HepG2 (cell line): ENCODE results near the gene HK3. TPM values are rescaled to one million over a fixed set of nuclear protein-coding genes. Genes with fewer than 3 reads are reported as not detected.

ENCODE experiments used
- ATAC-seq: fragments of 200-7000 bp; cut with Tn5 transposase; 3 replicates; pipeline ENCODE4 v1.9.1; 2020; ENCODE audit warnings: mild to moderate bottlenecking, moderate library complexity
- BruUV-seq: library from RNA; stranded (reverse); fragments of 400-500 nt; replicated peaks from 2 replicates; lab custom pipeline; 2021; lab: Mats Ljungman, UMichigan
- CTCF ChIA-PET: fragments of 300-600 bp; formaldehyde crosslinking; extraction: SDS; loops from one replicate; lab custom pipeline; 2021; ENCODE audit warnings: low total read pairs, inconsistent platforms, low intra/inter-chr PET ratio; lab: Yijun Ruan, JAX
- POLR2A ChIA-PET: fragments of 350-600 bp; sonication (Branson Sonifier 250); formaldehyde crosslinking; loops from one replicate; lab custom pipeline; 2020; ENCODE audit warnings: antibody characterized with exemption, inconsistent platforms; lab: Yijun Ruan, JAX
- DNase-seq: peaks from one replicate; pipeline ENCODE4 v3.0.0-alpha.2; 2015; ENCODE audit warnings: low spot score
- FAIRE-seq: peaks from 3 replicates; lab custom pipeline; 2011; peaks lifted over from hg19 to GRCh38; lab: Jason Lieb, UNC
- H2AFZ ChIP-seq: one replicate; pipeline ENCODE4 v1.6.1; 2011; ENCODE audit warnings: low read length, inconsistent platforms
- H3K27ac ChIP-seq: fragments of 300-600 bp; 3 replicates; pipeline ENCODE4 v1.8.0; 2011; ENCODE audit warnings: mixed run types, mild to moderate bottlenecking, mixed read lengths, low read length, inconsistent platforms; ENCODE audit not compliant: insufficient read depth; ENCODE audit errors: extremely low read length
- H3K27me3 ChIP-seq, 2 experiments: fragments of 200-600 bp in 1 of 2; 2 replicates in 1 of 2; 3 replicates in 1 of 2; pipeline versions ENCODE4 v1.6.0 to v1.8.0; 2011; ENCODE audit warnings: low read length in 2 of 2, mild to moderate bottlenecking in 2 of 2, moderate library complexity in 2 of 2, inconsistent platforms in 1 of 2; ENCODE audit not compliant: insufficient read depth in 2 of 2, control insufficient read depth in 1 of 2
- H3K36me3 ChIP-seq, 2 experiments: fragments of 200-600 bp in 1 of 2; replicated peaks in 1 of 2; 2 replicates in 1 of 2; 3 replicates in 1 of 2; pipeline versions ENCODE4 v1.5.1 to v1.8.0; 2011; ENCODE audit warnings: low read length in 2 of 2, inconsistent platforms in 1 of 2; ENCODE audit not compliant: insufficient read depth in 2 of 2, control insufficient read depth in 1 of 2
- H3K4me1 ChIP-seq: 2 replicates; pipeline ENCODE4 v1.5.1; 2012; ENCODE audit warnings: low read length, inconsistent platforms; ENCODE audit not compliant: insufficient read depth
- H3K4me2 ChIP-seq: 2 replicates; pipeline ENCODE4 v1.6.0; 2011; ENCODE audit warnings: low read depth, low read length, inconsistent platforms
- H3K4me3 ChIP-seq, 3 experiments: fragments of 200-600 bp in 1 of 3; sonication (generic), shearing (Covaris generic) in 1 of 3; replicated peaks in 1 of 3; 2 replicates each; pipeline ENCODE4 v1.5.1; 2011 to 2016; ENCODE audit warnings: low read length in 3 of 3, inconsistent platforms in 2 of 3, low read depth in 2 of 3, mild to moderate bottlenecking in 2 of 3, control low read depth in 1 of 3, mixed read lengths in 1 of 3; ENCODE audit not compliant: insufficient read depth in 1 of 3
- H3K79me2 ChIP-seq: one replicate; pipeline ENCODE4 v1.6.1; 2011; ENCODE audit warnings: low read length, inconsistent platforms; ENCODE audit not compliant: insufficient read depth
- H3K9ac ChIP-seq: 2 replicates; pipeline ENCODE4 v1.6.0; 2011; ENCODE audit warnings: mild to moderate bottlenecking, low read depth, low read length, inconsistent platforms; ENCODE audit not compliant: insufficient read depth
- H3K9me3 ChIP-seq: 2 replicates; pipeline ENCODE4 v1.5.1; 2012; ENCODE audit warnings: mild to moderate bottlenecking, low read length
- H4K20me1 ChIP-seq: 2 replicates; pipeline ENCODE4 v1.6.0; 2011; ENCODE audit warnings: inconsistent platforms, mild to moderate bottlenecking, low read length, moderate library complexity; ENCODE audit not compliant: insufficient read depth
- CENPBD1 ChIP-seq: sonication (generic); formaldehyde crosslinking; IDR thresholded peaks from 2 replicates; pipeline ENCODE4 v1.8.0; 2022; ENCODE audit warnings: missing genetic modification reagents, low read depth, mild to moderate bottlenecking, borderline replicate concordance
- ELF3 ChIP-seq: IDR thresholded peaks from 2 replicates; pipeline ENCODE4 v1.6.1; 2016; ENCODE audit warnings: missing genetic modification reagents, missing compliant biosample characterization
- PAX8 ChIP-seq: sonication (generic); formaldehyde crosslinking; IDR thresholded peaks from 2 replicates; pipeline ENCODE4 v1.8.0; 2022; ENCODE audit warnings: mild to moderate bottlenecking, missing genetic modification reagents, borderline replicate concordance
- POLR2G ChIP-seq: fragments of 200-400 bp; formaldehyde crosslinking; IDR thresholded peaks from 2 replicates; pipeline ENCODE4 v1.6.1; 2018; ENCODE audit warnings: mild to moderate bottlenecking, low read depth, low read length, moderate library complexity
- RFX5 ChIP-seq: IDR thresholded peaks from 2 replicates; pipeline ENCODE4 v1.6.1; 2011; ENCODE audit warnings: low read depth, low read length, improper control_type of control experiment
- ZBED4 ChIP-seq: sonication (generic); formaldehyde crosslinking; IDR thresholded peaks from 2 replicates; pipeline ENCODE4 v1.4.0; 2020; ENCODE audit warnings: missing genetic modification reagents, borderline replicate concordance
- ZBTB33 ChIP-seq: sonication (generic); formaldehyde crosslinking; IDR thresholded peaks from 2 replicates; pipeline ENCODE4 v1.4.0; 2020; ENCODE audit warnings: missing genetic modification reagents
- ZBTB7B ChIP-seq: sonication (generic); formaldehyde crosslinking; IDR thresholded peaks from 2 replicates; pipeline ENCODE4 v1.4.0; 2020; ENCODE audit warnings: missing genetic modification reagents
- ZNF17 ChIP-seq: sonication (generic); formaldehyde crosslinking; IDR thresholded peaks from 2 replicates; pipeline ENCODE4 v1.5.0; 2020; ENCODE audit warnings: mild to moderate bottlenecking, missing genetic modification reagents
- ZNF326 ChIP-seq: sonication (generic); formaldehyde crosslinking; IDR thresholded peaks from 2 replicates; pipeline ENCODE4 v1.4.0; 2020; ENCODE audit warnings: missing genetic modification reagents, borderline replicate concordance
- ZNF569 ChIP-seq: sonication (generic); formaldehyde crosslinking; IDR thresholded peaks from 2 replicates; pipeline ENCODE4 v1.5.0; 2020; ENCODE audit warnings: mild to moderate bottlenecking, missing genetic modification reagents, moderate library complexity, borderline replicate concordance
- WGBS: methylation state at CpG from one replicate; pipeline ENCODE4 v1.1.6; 2017; ENCODE audit warnings: low lambda C conversion rate; 5-methylcytosine and 5-hydroxymethylcytosine counted together
- in situ Hi-C: cut with HindIII; loops from 2 replicates; pipeline ENCODE4 v1.10.0; 2017; ENCODE audit warnings: low pct_unique_long_range_greater_than_20kb; ENCODE audit not compliant: extremely low pct_ligation_motif_present
- intact Hi-C: fragments of 100-400 bp; cut with micrococcal nuclease; formaldehyde crosslinking; loops from one replicate; pipeline ENCODE4 v1.10.0; 2022; ENCODE audit not compliant: unreplicated experiment
- polyA plus RNA-seq, 8 experiments: library from polyadenylated mRNA; depleted of rRNA in 3 of 8; stranded (reverse) in 7 of 8; unstranded in 1 of 8; fragments of >200 nt; fragmentation: Illumina TruSeq in 4 of 8; extraction: Trizol in 4 of 8; gene quantifications; 2 replicates each; pipeline versions ENCODE4 v1.2.1 to v1.2.3, GENCODE V29; 2011 to 2016; ENCODE audit warnings: low read depth in 4 of 8, missing spikeins in 1 of 8, mixed read lengths in 1 of 8; ENCODE audit not compliant: insufficient read depth in 1 of 8
- total RNA-seq, 5 experiments: library from RNA; depleted of rRNA; stranded (reverse); fragments of >200 nt; fragmentation: Illumina TruSeq; extraction: Trizol; gene quantifications; 2 replicates each; pipeline ENCODE4 v1.2.3, GENCODE V29; 2016; ENCODE audit warnings: low read depth in 1 of 5

The HK3 gene
- total and polyA plus RNA-seq, 2 of the 13 experiments (the other 11 are each of a cell fraction or from before 2014, with no cell fraction given) = not detected

GRCh38 chr5:176878463-176878862, 20.7 kb downstream of the HK3 start:
- intact Hi-C loops (no loop called here), in situ Hi-C loops (no loop called here)
- no peak for FAIRE-seq
- TF ChIP-seq RFX5 = no peak
- no peak for TF ChIP-seq ZBED4 (CRISPR knock-in tag)
- TF ChIP-seq ELF3 = no peak
- TF ChIP-seq ZBTB33 (CRISPR knock-in tag) = no peak
- TF ChIP-seq PAX8 (CRISPR knock-in tag) = no peak
- TF ChIP-seq POLR2G = no peak
- TF ChIP-seq ZNF17 (CRISPR knock-in tag) = no peak
- no peak for TF ChIP-seq ZNF569 (CRISPR knock-in tag)
- no peak for TF ChIP-seq ZBTB7B (CRISPR knock-in tag)
- TF ChIP-seq CENPBD1 = no peak
- TF ChIP-seq ZNF326 (CRISPR knock-in tag) = no peak
- Histone ChIP-seq H3K9ac (no peak overlapping the region), H4K20me1 (no peaks in the 10 kb centered on the region), H3K4me2 (no peak overlapping the region), H3K79me2 (no peaks in the 10 kb centered on the region), H3K36me3 (no peaks in the 10 kb centered on the region), H3K27me3 (peaks cover 30 to 98% of the 10 kb centered on the region in 2 experiments), H2AFZ (no peak overlapping the region), H3K4me3 (no peak overlapping the region), H3K4me1 (peaks cover 8% of the 10 kb centered on the region; the same call in 1 of the 2 replicates), H3K27ac (no peak overlapping the region), H3K9me3 (no peaks in the 10 kb centered on the region)
- POLR2A ChIA-PET = no interaction called here
- no peak for ATAC-seq
- DNase-seq = no peak
- WGBS = 23% methylated on average over 5 of the region's 12 CpGs
- CTCF ChIA-PET = no interaction called here
- BruUV-seq = no TSS peak
